ENCODE data around the gene CNKSR3.

DNA sequence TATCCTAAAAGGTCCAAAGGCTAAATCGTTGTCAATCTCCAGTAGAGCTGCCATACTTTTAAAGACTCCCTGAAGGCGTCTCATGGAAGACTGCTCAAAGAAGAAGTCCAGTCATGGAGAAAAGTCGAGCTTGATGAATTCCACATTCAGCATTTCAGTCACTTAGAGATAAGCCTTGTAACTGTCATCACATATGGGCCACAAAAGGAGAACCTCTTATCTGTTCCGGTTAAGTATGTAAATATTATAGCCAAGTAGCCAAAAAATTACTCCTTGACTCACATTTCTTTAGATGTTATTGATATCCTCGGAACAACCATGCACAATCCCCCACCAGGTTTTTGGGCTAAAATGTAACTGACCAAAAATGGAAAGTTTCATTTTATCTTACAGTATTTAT is 9.8 kb upstream of the CNKSR3 start:
- TF ChIP-seq, protein P1, sequence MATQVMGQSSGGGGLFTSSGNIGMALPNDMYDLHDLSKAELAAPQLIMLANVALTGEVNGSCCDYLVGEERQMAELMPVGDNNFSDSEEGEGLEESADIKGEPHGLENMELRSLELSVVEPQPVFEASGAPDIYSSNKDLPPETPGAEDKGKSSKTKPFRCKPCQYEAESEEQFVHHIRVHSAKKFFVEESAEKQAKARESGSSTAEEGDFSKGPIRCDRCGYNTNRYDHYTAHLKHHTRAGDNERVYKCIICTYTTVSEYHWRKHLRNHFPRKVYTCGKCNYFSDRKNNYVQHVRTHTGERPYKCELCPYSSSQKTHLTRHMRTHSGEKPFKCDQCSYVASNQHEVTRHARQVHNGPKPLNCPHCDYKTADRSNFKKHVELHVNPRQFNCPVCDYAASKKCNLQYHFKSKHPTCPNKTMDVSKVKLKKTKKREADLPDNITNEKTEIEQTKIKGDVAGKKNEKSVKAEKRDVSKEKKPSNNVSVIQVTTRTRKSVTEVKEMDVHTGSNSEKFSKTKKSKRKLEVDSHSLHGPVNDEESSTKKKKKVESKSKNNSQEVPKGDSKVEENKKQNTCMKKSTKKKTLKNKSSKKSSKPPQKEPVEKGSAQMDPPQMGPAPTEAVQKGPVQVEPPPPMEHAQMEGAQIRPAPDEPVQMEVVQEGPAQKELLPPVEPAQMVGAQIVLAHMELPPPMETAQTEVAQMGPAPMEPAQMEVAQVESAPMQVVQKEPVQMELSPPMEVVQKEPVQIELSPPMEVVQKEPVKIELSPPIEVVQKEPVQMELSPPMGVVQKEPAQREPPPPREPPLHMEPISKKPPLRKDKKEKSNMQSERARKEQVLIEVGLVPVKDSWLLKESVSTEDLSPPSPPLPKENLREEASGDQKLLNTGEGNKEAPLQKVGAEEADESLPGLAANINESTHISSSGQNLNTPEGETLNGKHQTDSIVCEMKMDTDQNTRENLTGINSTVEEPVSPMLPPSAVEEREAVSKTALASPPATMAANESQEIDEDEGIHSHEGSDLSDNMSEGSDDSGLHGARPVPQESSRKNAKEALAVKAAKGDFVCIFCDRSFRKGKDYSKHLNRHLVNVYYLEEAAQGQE (IDR thresholded peaks at IDR 0.05; ENCODE audit: unreplicated experiment) = no peak
- TF ChIP-seq, protein P2, sequence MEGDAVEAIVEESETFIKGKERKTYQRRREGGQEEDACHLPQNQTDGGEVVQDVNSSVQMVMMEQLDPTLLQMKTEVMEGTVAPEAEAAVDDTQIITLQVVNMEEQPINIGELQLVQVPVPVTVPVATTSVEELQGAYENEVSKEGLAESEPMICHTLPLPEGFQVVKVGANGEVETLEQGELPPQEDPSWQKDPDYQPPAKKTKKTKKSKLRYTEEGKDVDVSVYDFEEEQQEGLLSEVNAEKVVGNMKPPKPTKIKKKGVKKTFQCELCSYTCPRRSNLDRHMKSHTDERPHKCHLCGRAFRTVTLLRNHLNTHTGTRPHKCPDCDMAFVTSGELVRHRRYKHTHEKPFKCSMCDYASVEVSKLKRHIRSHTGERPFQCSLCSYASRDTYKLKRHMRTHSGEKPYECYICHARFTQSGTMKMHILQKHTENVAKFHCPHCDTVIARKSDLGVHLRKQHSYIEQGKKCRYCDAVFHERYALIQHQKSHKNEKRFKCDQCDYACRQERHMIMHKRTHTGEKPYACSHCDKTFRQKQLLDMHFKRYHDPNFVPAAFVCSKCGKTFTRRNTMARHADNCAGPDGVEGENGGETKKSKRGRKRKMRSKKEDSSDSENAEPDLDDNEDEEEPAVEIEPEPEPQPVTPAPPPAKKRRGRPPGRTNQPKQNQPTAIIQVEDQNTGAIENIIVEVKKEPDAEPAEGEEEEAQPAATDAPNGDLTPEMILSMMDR (conservative IDR thresholded peaks at IDR 0.05; ENCODE audit: low read depth in 2 of 2) = no peak
- TF ChIP-seq EZH2 (IDR thresholded peaks at IDR 0.05; ENCODE audit: low read depth, unreplicated experiment) = no peak
- TF ChIP-seq EZH2phosphoT487 (IDR thresholded peaks at IDR 0.05; ENCODE audit: unreplicated experiment) = no peak
- no peak for TF ChIP-seq JUNB (IDR thresholded peaks at IDR 0.05; ENCODE audit: unreplicated experiment)

Measured in GM23338 (cell line).